ENCODE data around the gene TRAPPC11. TPM values are rescaled to one million over a fixed set of nuclear protein-coding genes. Genes with fewer than 3 reads are reported as not detected.

The TRAPPC11 gene
- total and polyA plus RNA-seq, 2 of the 13 experiments (the other 11 are each of a cell fraction or from before 2014, with no cell fraction given) = 18.0 to 23.2 TPM

GRCh38 chr4:183729069-183729406 is 69.9 kb downstream of the TRAPPC11 start (continued):
- TF ChIP-seq THAP9 (CRISPR knock-in tag; IDR thresholded peaks at IDR 0.05; ENCODE audit: borderline replicate concordance) (no peak), ZBTB21 (CRISPR knock-in tag; IDR thresholded peaks at IDR 0.05) (no peak), FOXK2 (IDR thresholded peaks at IDR 0.05) (no peak), REPIN1 (CRISPR knock-in tag; IDR thresholded peaks at IDR 0.05; ENCODE audit: borderline replicate concordance, low read depth) (no peak), NFYB (CRISPR knock-in tag; IDR thresholded peaks at IDR 0.05) (no peak), CAMTA2 (CRISPR knock-in tag; IDR thresholded peaks at IDR 0.05; ENCODE audit: borderline replicate concordance) (no peak), IKZF1 (IDR thresholded peaks at IDR 0.05) (no peak), ZNF724P (CRISPR knock-in tag; IDR thresholded peaks at IDR 0.05; ENCODE audit: borderline replicate concordance) (no peak)

GRCh38 chr4:183729430-183730328 is 70.6 kb downstream of the TRAPPC11 start:
- H3K27ac ChIP-seq (ENCODE audit: extremely low read length, insufficient read depth, low read length) = peak overlapping the region; percentile 45
- no TSS peak for BruUV-seq (replicated peaks)
- peaks cover 38% of the 10 kb centered on the region for H3K4me1 ChIP-seq (ENCODE audit: insufficient read depth, low read length)
- POLR2A ChIA-PET = no interaction called here
- CTCF ChIA-PET (ENCODE audit: low intra/inter-chr PET ratio, low total read pairs) = no interaction called here
- peak; percentile 75 for ATAC-seq
- H3K9ac ChIP-seq (ENCODE audit: insufficient read depth, low read depth, low read length) = peak overlapping the region; percentile 40; the same call in 1 of the 2 replicates
- H3K9me3 ChIP-seq (ENCODE audit: low read length) = no peaks in the 10 kb centered on the region
- in situ Hi-C loops (cut with HindIII; ENCODE audit: extremely low pct_ligation_motif_present, low pct_unique_long_range_greater_than_20kb) = no loop called here
- H3K27me3 ChIP-seq (ENCODE audit: control insufficient read depth in 1 of 2, insufficient read depth in 2 of 2, low read length in 2 of 2) = no peaks in the 10 kb centered on the region; a peak in 1 of 5 replicates
- H3K79me2 ChIP-seq (ENCODE audit: insufficient read depth, low read length) = no peaks in the 10 kb centered on the region
- FAIRE-seq = no peak
- H3K4me3 ChIP-seq (replicated peaks in 1 of 3; ENCODE audit: insufficient read depth in 1 of 3, low read depth in 2 of 3, low read length in 3 of 3) = peak overlapping the region; percentile 4 to 54 (median 17); a peak in 2 of 6 replicates
- intact Hi-C loops (cut with micrococcal nuclease; ENCODE audit: unreplicated experiment) = no loop called here
- peak; percentile 27 for DNase-seq (ENCODE audit: low spot score)
- H4K20me1 ChIP-seq (ENCODE audit: insufficient read depth, low read length) = no peaks in the 10 kb centered on the region
- no peaks in the 10 kb centered on the region for H3K36me3 ChIP-seq (replicated peaks in 1 of 2; ENCODE audit: control insufficient read depth in 1 of 2, insufficient read depth in 2 of 2, low read length in 2 of 2)
- WGBS (ENCODE audit: low lambda C conversion rate) = 7% methylated on average over 13 of the region's 13 CpGs
- H3K4me2 ChIP-seq (ENCODE audit: low read depth, low read length) = peak overlapping the region; percentile 87
- H2AFZ ChIP-seq (ENCODE audit: low read length) = peak overlapping the region; percentile 56
- TF ChIP-seq ZNF605 (CRISPR knock-in tag; IDR thresholded peaks at IDR 0.05) (peak; percentile 55; the same call in 1 of the 2 replicates), HNF4A (CRISPR knock-in tag; IDR thresholded peaks at IDR 0.05) (peak; percentile 58), CEBPG (CRISPR knock-in tag; IDR thresholded peaks at IDR 0.05) (0 out of 2 replicates have a peak, but pooled peaks have one; percentile 16), ZNF788 (CRISPR knock-in tag; IDR thresholded peaks at IDR 0.05; ENCODE audit: borderline replicate concordance) (0 out of 2 replicates have a peak, but pooled peaks have one; percentile 28), ZFY (CRISPR knock-in tag; IDR thresholded peaks at IDR 0.05) (0 out of 2 replicates have a peak, but pooled peaks have one; percentile 8), CREB1 (IDR thresholded peaks at IDR 0.05) (no peak), CREB1 (CRISPR knock-in tag; IDR thresholded peaks at IDR 0.05) (0 out of 2 replicates have a peak, but pooled peaks have one; percentile 24), POGZ (CRISPR knock-in tag; IDR thresholded peaks at IDR 0.05) (no peak), ZNF770 (CRISPR knock-in tag; IDR thresholded peaks at IDR 0.05) (peak; percentile 83), KMT2B (CRISPR knock-in tag; IDR thresholded peaks at IDR 0.05) (no peak), ARHGAP35 (CRISPR knock-in tag; IDR thresholded peaks at IDR 0.05; ENCODE audit: borderline replicate concordance) (no peak), TCF7 (IDR thresholded peaks at IDR 0.05; ENCODE audit: low read depth) (0 out of 2 replicates have a peak, but pooled peaks have one; percentile 8)
